Activated CD8-positive, alpha-beta T cell treated with anti-CD3 and anti-CD28 coated beads, Interleukin-2, amount 10 ng/mL, durations not matched to agents 7 days and 5 days (primary cell): ENCODE data around the gene CENPT. TPM values are rescaled to one million over a fixed set of nuclear protein-coding genes. Genes with fewer than 3 reads are reported as not detected.

ENCODE experiments used
- ATAC-seq: fragments of 150-1000 bp; cut with Tn5 transposase; one replicate; pipeline ENCODE4 v1.10.0; 2021; ENCODE audit warnings: moderate library complexity
- CTCF ChIA-PET: fragments of 350-600 bp; sonication (Branson Sonifier 250); formaldehyde crosslinking; loops from one replicate; lab custom pipeline; 2021; ENCODE audit warnings: antibody characterized with exemption; lab: Charles Lee
- POLR2A ChIA-PET: fragments of 350-600 bp; sonication (Branson Sonifier 250); formaldehyde crosslinking; loops from one replicate; lab custom pipeline; 2021; ENCODE audit warnings: antibody characterized with exemption; lab: Charles Lee
- DNase-seq: peaks from one replicate; pipeline ENCODE4 v3.0.0-alpha.2; 2020
- H3K27ac Mint-ChIP-seq: one replicate; pipeline ENCODE4 v1.8.0; 2021; ENCODE audit warnings: mild to moderate bottlenecking, mixed read lengths
- H3K27me3 Mint-ChIP-seq: one replicate; pipeline ENCODE4 v1.8.0; 2021; ENCODE audit warnings: low read depth, mixed read lengths
- H3K36me3 Mint-ChIP-seq: one replicate; pipeline ENCODE4 v1.8.0; 2021; ENCODE audit warnings: low read depth, mixed read lengths
- H3K4me1 Mint-ChIP-seq: one replicate; pipeline ENCODE4 v1.8.0; 2021; ENCODE audit warnings: low read depth, mixed read lengths
- H3K4me3 Mint-ChIP-seq: one replicate; pipeline ENCODE4 v1.8.0; 2021; ENCODE audit warnings: mild to moderate bottlenecking, mixed read lengths
- H3K9me3 Mint-ChIP-seq: one replicate; pipeline ENCODE4 v1.8.0; 2022; ENCODE audit warnings: mixed read lengths; ENCODE audit not compliant: insufficient read depth
- total RNA-seq, 2 experiments: library from RNA; stranded (reverse); gene quantifications; one replicate each; pipeline ENCODE4 v1.2.3, GENCODE V29; 2021

Gene CENPT
- total RNA-seq, 2 experiments from 2014 or later, result 58.9 to 63.6 TPM

- H3K27ac Mint-ChIP-seq, result no peak overlapping the region
- H3K9me3 Mint-ChIP-seq, result no peaks in the 10 kb centered on the region
- peaks cover 29% of the 10 kb centered on the region for H3K4me1 Mint-ChIP-seq
- H3K4me3 Mint-ChIP-seq, result no peak overlapping the region
- DNase-seq, result no peak
- H3K36me3 Mint-ChIP-seq, result peaks cover 15% of the 10 kb centered on the region
- CTCF ChIA-PET, result no interaction called here
- no peaks in the 10 kb centered on the region for H3K27me3 Mint-ChIP-seq
- ATAC-seq, result no peak
- POLR2A ChIA-PET, result interaction anchor here (0.8 kb wide), 1 partner anchor 199 kb away, joined by 3 read pairs; no protein-coding TSS in a partner anchor
These were observed 64.2 kb downstream of the CENPT start for GRCh38 chr16:67783353-67783725.

- H3K27ac Mint-ChIP-seq, result no peak overlapping the region
- CTCF ChIA-PET, result interaction anchor here (0.7 kb wide), 1 partner anchor 228 kb away, joined by 3 read pairs; no protein-coding TSS in a partner anchor
- ATAC-seq, result no peak
These were observed 64.7 kb downstream of the CENPT start for GRCh38 chr16:67782567-67783352.

GRCh38 chr16:67781565-67781921 lies 66.0 kb downstream of the CENPT start:
- CTCF ChIA-PET, result interaction anchor here (0.8 to 2.0 kb wide), 6 partner anchors 11 to 261 kb away, joined by 3 to 9 read pairs (median 4); partner anchors contain the start of genes C16orf86 and ENKD1
- peak; percentile 85 for ATAC-seq
- peak overlapping the region; percentile 87 for H3K27ac Mint-ChIP-seq
- H3K27me3 Mint-ChIP-seq, result no peaks in the 10 kb centered on the region
- H3K36me3 Mint-ChIP-seq, result peaks cover 13% of the 10 kb centered on the region
- H3K9me3 Mint-ChIP-seq, result no peaks in the 10 kb centered on the region
- POLR2A ChIA-PET, result interaction anchor here (1.0 to 1.1 kb wide), 3 partner anchors 57 to 155 kb away, joined by 3 read pairs; partner anchors contain the start of genes GFOD2 and PSMB10
- peaks cover 25% of the 10 kb centered on the region for H3K4me1 Mint-ChIP-seq
- no peak overlapping the region for H3K4me3 Mint-ChIP-seq
- peak; percentile 55 for DNase-seq

More at GRCh38 chr16:67782567-67783352, 64.7 kb downstream of the CENPT start:
- Mint-ChIP-seq H3K4me1 (peaks cover 29% of the 10 kb centered on the region), H3K36me3 (peaks cover 15% of the 10 kb centered on the region), H3K9me3 (no peaks in the 10 kb centered on the region), H3K27me3 (no peaks in the 10 kb centered on the region), H3K4me3 (no peak overlapping the region)
- POLR2A ChIA-PET, result no interaction called here
- DNase-seq, result no peak

- CTCF ChIA-PET, result interaction anchor here (0.8 to 2.0 kb wide), 9 partner anchors 11 to 260 kb away, joined by 3 to 10 read pairs (median 5); partner anchors contain the start of genes C16orf86 and ENKD1
- Mint-ChIP-seq H3K27me3 (no peaks in the 10 kb centered on the region), H3K36me3 (peaks cover 13% of the 10 kb centered on the region), H3K9me3 (no peaks in the 10 kb centered on the region), H3K27ac (peak overlapping the region; percentile 87), H3K4me3 (no peak overlapping the region), H3K4me1 (peaks cover 25% of the 10 kb centered on the region)
- POLR2A ChIA-PET, result interaction anchor here (1.0 to 1.1 kb wide), 4 partner anchors 56 to 226 kb away, joined by 3 read pairs; partner anchors contain the start of genes GFOD2 and PSMB10
- DNase-seq (no peak), ATAC-seq (peak; percentile 17)
These were observed 66.5 kb downstream of the CENPT start for GRCh38 chr16:67780847-67781564.

GRCh38 chr16:67779256-67780014 lies 68.1 kb downstream of the CENPT start:
- Mint-ChIP-seq H3K27ac (peak overlapping the region; percentile 13), H3K4me3 (no peak overlapping the region), H3K9me3 (no peaks in the 10 kb centered on the region), H3K36me3 (peaks cover 16% of the 10 kb centered on the region), H3K4me1 (peaks cover 25% of the 10 kb centered on the region), H3K27me3 (no peaks in the 10 kb centered on the region)
- ChIA-PET POLR2A (interaction anchor here (0.6 to 0.7 kb wide), 2 partner anchors 86 to 151 kb away, joined by 3 read pairs; no protein-coding TSS in a partner anchor), CTCF (interaction anchor here (1.2 to 1.9 kb wide), 5 partner anchors 22 to 258 kb away, joined by 3 to 10 read pairs (median 4); no protein-coding TSS in a partner anchor)
- ATAC-seq, result no peak
- no peak for DNase-seq

Other genes starting within 250 kb of the CENPT start
- 100 to 1,000 TPM; 192 to 196 TPM for gene CARMIL2, start 202.5 kb downstream of the CENPT start, total RNA-seq
- gene ACD, start 187.4 kb downstream of the CENPT start, total RNA-seq, result 10 to 100 TPM; 51.4 to 51.6 TPM
- gene PARD6A, start 186.7 kb downstream of the CENPT start, total RNA-seq, result 10 to 100 TPM; 13.2 to 14.7 TPM
- 1 to 10 TPM; 7.0 TPM for gene ENKD1, start 180.9 kb downstream of the CENPT start, total RNA-seq
- 1 to 10 TPM; 2.3 to 2.5 TPM for gene C16orf86, start 180.9 kb downstream of the CENPT start, total RNA-seq
- 10 to 100 TPM; 12.5 to 14.0 TPM for gene GFOD2, start 128.4 kb downstream of the CENPT start, total RNA-seq
- gene RANBP10, start 41.1 kb downstream of the CENPT start, total RNA-seq, result 10 to 100 TPM; 25.9 to 30.5 TPM
- under 1 TPM; 0.47 to 0.63 TPM for gene TSNAXIP1, start 40.8 kb downstream of the CENPT start, total RNA-seq
- gene THAP11, start 5.4 kb downstream of the CENPT start, total RNA-seq, result 10 to 100 TPM; 50.2 to 52.4 TPM
- 100 to 1,000 TPM; 125 to 134 TPM for gene NUTF2, start 760 bp downstream of the CENPT start, total RNA-seq
- 100 to 1,000 TPM; 111 to 113 TPM for gene EDC4, start 25.4 kb upstream of the CENPT start, total RNA-seq
- gene NRN1L, start 37.2 kb upstream of the CENPT start, total RNA-seq, result 1 to 10 TPM; 1.2 to 1.4 TPM
- 10 to 100 TPM; 20.0 to 22.8 TPM for gene PSKH1, start 45.6 kb upstream of the CENPT start, total RNA-seq
- gene CTRL, start 84.2 kb upstream of the CENPT start, total RNA-seq, result 1 to 10 TPM; 5.5 TPM
- 100 to 1,000 TPM; 257 to 275 TPM for gene PSMB10, start 89.2 kb upstream of the CENPT start, total RNA-seq
- 10 to 100 TPM; 22.4 to 23.1 TPM for gene LCAT, start 96.4 kb upstream of the CENPT start, total RNA-seq
- 10 to 100 TPM; 42.5 TPM for gene SLC12A4, start 120.9 kb upstream of the CENPT start, total RNA-seq
- gene DPEP3, start 132.8 kb upstream of the CENPT start, total RNA-seq, result not detected
- 1 to 10 TPM; 5.6 to 5.9 TPM for gene DPEP2, start 151.8 kb upstream of the CENPT start, total RNA-seq
- not detected for gene DPEP2NB, start 168.2 kb upstream of the CENPT start, total RNA-seq
- gene DDX28, start 175.5 kb upstream of the CENPT start, total RNA-seq, result 10 to 100 TPM; 13.6 to 13.9 TPM
- gene DUS2, start 175.6 kb upstream of the CENPT start, total RNA-seq, result 10 to 100 TPM; 24.1 to 25.2 TPM
- gene NFATC3, start 237.7 kb upstream of the CENPT start, total RNA-seq, result 100 to 1,000 TPM; 166 to 169 TPM